HepG2 (cell line): ENCODE results near the gene ABCG1. TPM values are rescaled to one million over a fixed set of nuclear protein-coding genes. Genes with fewer than 3 reads are reported as not detected.

Source experiments
- ATAC-seq: fragments of 200-7000 bp; cut with Tn5 transposase; 3 replicates; pipeline ENCODE4 v1.9.1; 2020; ENCODE audit warnings: mild to moderate bottlenecking, moderate library complexity
- BruUV-seq: library from RNA; stranded (reverse); fragments of 400-500 nt; replicated peaks from 2 replicates; lab custom pipeline; 2021; lab: Mats Ljungman, UMichigan
- CTCF ChIA-PET: fragments of 300-600 bp; formaldehyde crosslinking; extraction: SDS; loops from one replicate; lab custom pipeline; 2021; ENCODE audit warnings: low total read pairs, inconsistent platforms, low intra/inter-chr PET ratio; lab: Yijun Ruan, JAX
- POLR2A ChIA-PET: fragments of 350-600 bp; sonication (Branson Sonifier 250); formaldehyde crosslinking; loops from one replicate; lab custom pipeline; 2020; ENCODE audit warnings: antibody characterized with exemption, inconsistent platforms; lab: Yijun Ruan, JAX
- DNase-seq: peaks from one replicate; pipeline ENCODE4 v3.0.0-alpha.2; 2015; ENCODE audit warnings: low spot score
- FAIRE-seq: peaks from 3 replicates; lab custom pipeline; 2011; peaks lifted over from hg19 to GRCh38; lab: Jason Lieb, UNC
- H2AFZ ChIP-seq: one replicate; pipeline ENCODE4 v1.6.1; 2011; ENCODE audit warnings: low read length, inconsistent platforms
- H3K27ac ChIP-seq: fragments of 300-600 bp; 3 replicates; pipeline ENCODE4 v1.8.0; 2011; ENCODE audit warnings: mixed run types, mild to moderate bottlenecking, mixed read lengths, low read length, inconsistent platforms; ENCODE audit not compliant: insufficient read depth; ENCODE audit errors: extremely low read length
- H3K27me3 ChIP-seq, 2 experiments: fragments of 200-600 bp in 1 of 2; 2 replicates in 1 of 2; 3 replicates in 1 of 2; pipeline versions ENCODE4 v1.6.0 to v1.8.0; 2011; ENCODE audit warnings: low read length in 2 of 2, mild to moderate bottlenecking in 2 of 2, moderate library complexity in 2 of 2, inconsistent platforms in 1 of 2; ENCODE audit not compliant: insufficient read depth in 2 of 2, control insufficient read depth in 1 of 2
- H3K36me3 ChIP-seq, 2 experiments: fragments of 200-600 bp in 1 of 2; replicated peaks in 1 of 2; 2 replicates in 1 of 2; 3 replicates in 1 of 2; pipeline versions ENCODE4 v1.5.1 to v1.8.0; 2011; ENCODE audit warnings: low read length in 2 of 2, inconsistent platforms in 1 of 2; ENCODE audit not compliant: insufficient read depth in 2 of 2, control insufficient read depth in 1 of 2
- H3K4me1 ChIP-seq: 2 replicates; pipeline ENCODE4 v1.5.1; 2012; ENCODE audit warnings: low read length, inconsistent platforms; ENCODE audit not compliant: insufficient read depth
- H3K4me2 ChIP-seq: 2 replicates; pipeline ENCODE4 v1.6.0; 2011; ENCODE audit warnings: low read depth, low read length, inconsistent platforms
- H3K4me3 ChIP-seq, 3 experiments: fragments of 200-600 bp in 1 of 3; sonication (generic), shearing (Covaris generic) in 1 of 3; replicated peaks in 1 of 3; 2 replicates each; pipeline ENCODE4 v1.5.1; 2011 to 2016; ENCODE audit warnings: low read length in 3 of 3, inconsistent platforms in 2 of 3, low read depth in 2 of 3, mild to moderate bottlenecking in 2 of 3, control low read depth in 1 of 3, mixed read lengths in 1 of 3; ENCODE audit not compliant: insufficient read depth in 1 of 3
- H3K79me2 ChIP-seq: one replicate; pipeline ENCODE4 v1.6.1; 2011; ENCODE audit warnings: low read length, inconsistent platforms; ENCODE audit not compliant: insufficient read depth
- H3K9ac ChIP-seq: 2 replicates; pipeline ENCODE4 v1.6.0; 2011; ENCODE audit warnings: mild to moderate bottlenecking, low read depth, low read length, inconsistent platforms; ENCODE audit not compliant: insufficient read depth
- H3K9me3 ChIP-seq: 2 replicates; pipeline ENCODE4 v1.5.1; 2012; ENCODE audit warnings: mild to moderate bottlenecking, low read length
- H4K20me1 ChIP-seq: 2 replicates; pipeline ENCODE4 v1.6.0; 2011; ENCODE audit warnings: inconsistent platforms, mild to moderate bottlenecking, low read length, moderate library complexity; ENCODE audit not compliant: insufficient read depth
- MAZ ChIP-seq, 2 experiments: sonication (generic) in 1 of 2; formaldehyde crosslinking in 1 of 2; IDR thresholded peaks; 2 replicates each; pipeline versions ENCODE4 v1.5.0 to v1.6.1; 2012 to 2020; ENCODE audit warnings: low read depth in 2 of 2, mild to moderate bottlenecking in 2 of 2, borderline replicate concordance in 1 of 2, improper control_type of control experiment in 1 of 2, low read length in 1 of 2, missing genetic modification reagents in 1 of 2, moderate library complexity in 1 of 2
- NR2F6 ChIP-seq, 2 experiments: IDR thresholded peaks; 2 replicates each; pipeline ENCODE4 v1.6.1; 2016; ENCODE audit warnings: antibody characterized with exemption in 1 of 2, mild to moderate bottlenecking in 1 of 2
- POLR2AphosphoS2 ChIP-seq: IDR thresholded peaks from 2 replicates; pipeline ENCODE4 v1.6.1; 2011; ENCODE audit warnings: low read depth, low read length, improper control_type of control experiment
- RAD21 ChIP-seq: fragments of 450-650 bp; formaldehyde crosslinking; IDR thresholded peaks from 2 replicates; pipeline ENCODE4 v1.5.0; 2020; ENCODE audit warnings: mild to moderate bottlenecking
- THAP11 ChIP-seq: IDR thresholded peaks from 2 replicates; pipeline ENCODE4 v1.6.1; 2016; ENCODE audit warnings: missing biosample characterization, missing genetic modification reagents
- ZNF615 ChIP-seq: sonication (generic); formaldehyde crosslinking; IDR thresholded peaks from 2 replicates; pipeline ENCODE4 v1.5.0; 2020; ENCODE audit warnings: mild to moderate bottlenecking, missing genetic modification reagents, borderline replicate concordance
- ZNF7 ChIP-seq: IDR thresholded peaks from 2 replicates; pipeline ENCODE4 v1.6.1; 2016; ENCODE audit warnings: missing biosample characterization, missing genetic modification reagents
- WGBS: methylation state at CpG from one replicate; pipeline ENCODE4 v1.1.6; 2017; ENCODE audit warnings: low lambda C conversion rate; 5-methylcytosine and 5-hydroxymethylcytosine counted together
- in situ Hi-C: cut with HindIII; loops from 2 replicates; pipeline ENCODE4 v1.10.0; 2017; ENCODE audit warnings: low pct_unique_long_range_greater_than_20kb; ENCODE audit not compliant: extremely low pct_ligation_motif_present
- intact Hi-C: fragments of 100-400 bp; cut with micrococcal nuclease; formaldehyde crosslinking; loops from one replicate; pipeline ENCODE4 v1.10.0; 2022; ENCODE audit not compliant: unreplicated experiment
- polyA plus RNA-seq, 8 experiments: library from polyadenylated mRNA; depleted of rRNA in 3 of 8; stranded (reverse) in 7 of 8; unstranded in 1 of 8; fragments of >200 nt; fragmentation: Illumina TruSeq in 4 of 8; extraction: Trizol in 4 of 8; gene quantifications; 2 replicates each; pipeline versions ENCODE4 v1.2.1 to v1.2.3, GENCODE V29; 2011 to 2016; ENCODE audit warnings: low read depth in 4 of 8, missing spikeins in 1 of 8, mixed read lengths in 1 of 8; ENCODE audit not compliant: insufficient read depth in 1 of 8
- total RNA-seq, 5 experiments: library from RNA; depleted of rRNA; stranded (reverse); fragments of >200 nt; fragmentation: Illumina TruSeq; extraction: Trizol; gene quantifications; 2 replicates each; pipeline ENCODE4 v1.2.3, GENCODE V29; 2016; ENCODE audit warnings: low read depth in 1 of 5
- TF ChIP-seq, protein P1 (sequence below): sonication (generic); formaldehyde crosslinking; IDR thresholded peaks from 2 replicates; pipeline ENCODE4 v1.5.0; 2020; ENCODE audit warnings: missing genetic modification reagents
- TF ChIP-seq, protein P2 (sequence below): sonication (generic); formaldehyde crosslinking; IDR thresholded peaks from 2 replicates; pipeline ENCODE4 v1.8.1; 2022; ENCODE audit warnings: low read depth, mild to moderate bottlenecking, missing genetic modification reagents
- TF ChIP-seq, protein P3 (sequence below): sonication (generic); formaldehyde crosslinking; IDR thresholded peaks from 2 replicates; pipeline ENCODE4 v1.5.1; 2020; ENCODE audit warnings: missing genetic modification reagents, mild to moderate bottlenecking, borderline replicate concordance

The ABCG1 gene
- total and polyA plus RNA-seq, 2 of the 13 experiments (the other 11 are each of a cell fraction or from before 2014, with no cell fraction given), result 0.04 TPM; not detected in 1

DNA sequence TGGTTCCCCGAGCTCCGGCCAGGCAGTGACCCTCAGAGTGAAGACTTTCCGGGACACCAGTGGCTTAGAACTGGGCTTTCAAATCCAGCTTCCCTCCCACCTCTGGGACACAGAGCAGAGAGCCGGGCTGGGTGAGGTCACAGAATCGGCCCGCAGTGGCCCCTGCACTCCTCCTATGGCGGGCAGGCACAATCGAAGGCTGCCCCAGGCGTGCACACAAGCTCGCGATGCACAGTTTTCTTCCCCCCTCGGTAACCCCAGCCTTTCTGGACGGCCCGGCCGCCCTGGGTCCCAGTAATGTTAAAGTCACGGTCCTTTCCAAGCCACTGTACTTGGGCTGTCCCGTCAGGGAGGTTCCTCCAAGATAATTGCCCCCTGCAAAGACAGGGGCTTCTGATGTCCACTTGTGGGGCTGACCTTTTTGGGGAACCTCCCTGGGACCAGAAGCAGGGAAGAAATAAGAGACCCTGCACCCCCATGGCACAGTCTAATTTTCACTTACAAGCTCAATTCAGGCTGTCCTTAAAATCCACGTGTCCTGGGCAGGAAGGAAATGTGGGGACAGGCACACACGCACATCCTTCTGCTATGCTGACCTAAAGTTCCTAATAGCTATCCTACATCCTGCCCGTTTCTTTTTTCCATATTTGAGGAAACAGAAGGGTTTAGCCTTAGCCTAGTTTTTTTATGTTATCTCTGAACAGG, 82.6 kb downstream of the ABCG1 start (continued):
- TF ChIP-seq, protein P1, sequence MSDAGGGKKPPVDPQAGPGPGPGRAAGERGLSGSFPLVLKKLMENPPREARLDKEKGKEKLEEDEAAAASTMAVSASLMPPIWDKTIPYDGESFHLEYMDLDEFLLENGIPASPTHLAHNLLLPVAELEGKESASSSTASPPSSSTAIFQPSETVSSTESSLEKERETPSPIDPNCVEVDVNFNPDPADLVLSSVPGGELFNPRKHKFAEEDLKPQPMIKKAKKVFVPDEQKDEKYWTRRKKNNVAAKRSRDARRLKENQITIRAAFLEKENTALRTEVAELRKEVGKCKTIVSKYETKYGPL (CRISPR knock-in tag), result no peak
- TF ChIP-seq, protein P2, sequence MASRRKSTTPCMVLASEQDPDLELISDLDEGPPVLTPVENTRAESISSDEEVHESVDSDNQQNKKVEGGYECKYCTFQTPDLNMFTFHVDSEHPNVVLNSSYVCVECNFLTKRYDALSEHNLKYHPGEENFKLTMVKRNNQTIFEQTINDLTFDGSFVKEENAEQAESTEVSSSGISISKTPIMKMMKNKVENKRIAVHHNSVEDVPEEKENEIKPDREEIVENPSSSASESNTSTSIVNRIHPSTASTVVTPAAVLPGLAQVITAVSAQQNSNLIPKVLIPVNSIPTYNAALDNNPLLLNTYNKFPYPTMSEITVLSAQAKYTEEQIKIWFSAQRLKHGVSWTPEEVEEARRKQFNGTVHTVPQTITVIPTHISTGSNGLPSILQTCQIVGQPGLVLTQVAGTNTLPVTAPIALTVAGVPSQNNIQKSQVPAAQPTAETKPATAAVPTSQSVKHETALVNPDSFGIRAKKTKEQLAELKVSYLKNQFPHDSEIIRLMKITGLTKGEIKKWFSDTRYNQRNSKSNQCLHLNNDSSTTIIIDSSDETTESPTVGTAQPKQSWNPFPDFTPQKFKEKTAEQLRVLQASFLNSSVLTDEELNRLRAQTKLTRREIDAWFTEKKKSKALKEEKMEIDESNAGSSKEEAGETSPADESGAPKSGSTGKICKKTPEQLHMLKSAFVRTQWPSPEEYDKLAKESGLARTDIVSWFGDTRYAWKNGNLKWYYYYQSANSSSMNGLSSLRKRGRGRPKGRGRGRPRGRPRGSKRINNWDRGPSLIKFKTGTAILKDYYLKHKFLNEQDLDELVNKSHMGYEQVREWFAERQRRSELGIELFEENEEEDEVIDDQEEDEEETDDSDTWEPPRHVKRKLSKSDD (CRISPR knock-in tag), result no peak
- no peak for TF ChIP-seq ZNF7 (CRISPR knock-in tag)
- TF ChIP-seq, all 625 proteins: peak for 0

DNA sequence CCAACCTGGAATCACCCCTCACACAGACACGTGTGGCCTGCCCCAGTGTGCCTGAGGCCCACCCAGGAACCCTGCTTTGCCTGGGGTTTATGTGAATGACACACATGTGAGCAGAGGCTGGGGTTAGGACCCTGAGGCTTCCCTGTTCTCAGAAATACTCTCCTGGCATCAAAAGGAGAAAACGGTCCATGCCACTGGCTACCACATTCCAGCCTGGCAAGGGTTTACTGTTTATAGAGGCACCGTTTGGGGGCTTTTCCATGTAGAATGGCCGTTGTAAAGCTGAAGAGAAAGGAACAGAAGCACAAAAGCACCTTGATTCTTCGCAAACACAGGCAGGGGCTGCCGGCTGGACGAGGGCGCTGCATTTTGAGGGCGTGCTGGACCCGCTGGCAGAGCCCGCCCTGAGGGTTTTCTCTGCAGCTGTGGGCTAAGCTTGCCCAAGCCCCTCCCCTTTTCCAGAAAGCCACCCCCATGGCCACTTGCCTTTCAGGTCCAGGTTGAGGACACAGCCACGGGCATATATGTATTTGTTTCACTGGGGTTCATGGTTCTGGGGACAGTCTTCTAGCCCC, 83.2 kb downstream of the ABCG1 start:
- ChIA-PET POLR2A (no interaction called here), CTCF (no interaction called here)
- BruUV-seq, result no TSS peak
- H2AFZ ChIP-seq, result no peak overlapping the region
- H3K27me3 ChIP-seq, result peaks cover 1 to 42% of the 10 kb centered on the region in 2 experiments; a peak in 4 of 5 replicates
- H3K9ac ChIP-seq, result no peak overlapping the region
- intact Hi-C loops (no loop called here), in situ Hi-C loops (no loop called here)
- H3K36me3 ChIP-seq, result no peaks in the 10 kb centered on the region
- DNase-seq (no peak), FAIRE-seq (no peak), ATAC-seq (no peak)
- no peak overlapping the region for H3K27ac ChIP-seq
- no peaks in the 10 kb centered on the region for H4K20me1 ChIP-seq
- TF ChIP-seq MAZ (IDR thresholded peaks at IDR 0.05; ENCODE audit: borderline replicate concordance, low read depth, low read length), result no peak
- no peak for TF ChIP-seq MAZ (CRISPR knock-in tag; IDR thresholded peaks at IDR 0.05; ENCODE audit: low read depth)
- no peak for TF ChIP-seq ZNF615 (CRISPR knock-in tag)
- TF ChIP-seq POLR2AphosphoS2, result no peak
- TF ChIP-seq, protein P3, sequence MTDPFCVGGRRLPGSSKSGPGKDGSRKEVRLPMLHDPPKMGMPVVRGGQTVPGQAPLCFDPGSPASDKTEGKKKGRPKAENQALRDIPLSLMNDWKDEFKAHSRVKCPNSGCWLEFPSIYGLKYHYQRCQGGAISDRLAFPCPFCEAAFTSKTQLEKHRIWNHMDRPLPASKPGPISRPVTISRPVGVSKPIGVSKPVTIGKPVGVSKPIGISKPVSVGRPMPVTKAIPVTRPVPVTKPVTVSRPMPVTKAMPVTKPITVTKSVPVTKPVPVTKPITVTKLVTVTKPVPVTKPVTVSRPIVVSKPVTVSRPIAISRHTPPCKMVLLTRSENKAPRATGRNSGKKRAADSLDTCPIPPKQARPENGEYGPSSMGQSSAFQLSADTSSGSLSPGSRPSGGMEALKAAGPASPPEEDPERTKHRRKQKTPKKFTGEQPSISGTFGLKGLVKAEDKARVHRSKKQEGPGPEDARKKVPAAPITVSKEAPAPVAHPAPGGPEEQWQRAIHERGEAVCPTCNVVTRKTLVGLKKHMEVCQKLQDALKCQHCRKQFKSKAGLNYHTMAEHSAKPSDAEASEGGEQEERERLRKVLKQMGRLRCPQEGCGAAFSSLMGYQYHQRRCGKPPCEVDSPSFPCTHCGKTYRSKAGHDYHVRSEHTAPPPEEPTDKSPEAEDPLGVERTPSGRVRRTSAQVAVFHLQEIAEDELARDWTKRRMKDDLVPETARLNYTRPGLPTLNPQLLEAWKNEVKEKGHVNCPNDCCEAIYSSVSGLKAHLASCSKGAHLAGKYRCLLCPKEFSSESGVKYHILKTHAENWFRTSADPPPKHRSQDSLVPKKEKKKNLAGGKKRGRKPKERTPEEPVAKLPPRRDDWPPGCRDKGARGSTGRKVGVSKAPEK, result no peak
- TF ChIP-seq RAD21, result no peak
- no peak for TF ChIP-seq NR2F6 (IDR thresholded peaks at IDR 0.05)
- TF ChIP-seq NR2F6 (CRISPR knock-in tag; IDR thresholded peaks at IDR 0.05), result no peak
- TF ChIP-seq THAP11 (CRISPR knock-in tag), result no peak
- 48% methylated on average over 12 of the region's 12 CpGs for WGBS
- no peaks in the 10 kb centered on the region for H3K4me1 ChIP-seq
- no peaks in the 10 kb centered on the region for H3K9me3 ChIP-seq
- H3K4me3 ChIP-seq, result no peak overlapping the region
- no peaks in the 10 kb centered on the region for H3K79me2 ChIP-seq
- no peak overlapping the region for H3K4me2 ChIP-seq
